C4-2B (cell line): Measurements from ENCODE around the gene KLF16.
A peak's percentile ranks its signal among the peaks of the same experiment; 100 is the strongest.
"Not testable (repeated sequence)": the region's sequence is repeated elsewhere in the genome, so short reads cannot be mapped to it uniquely, and the experiment has no call there.

Experiments
- H3K27ac ChIP-seq: fragments of 450-650 bp; 2 replicates; pipeline ENCODE4 v1.5.1; 2017
- ZFX ChIP-seq: fragments of 450-650 bp; IDR thresholded peaks from 2 replicates; pipeline ENCODE4 v1.6.1; 2017
- TF ChIP-seq, protein P1 (sequence below): fragments of 450-650 bp; conservative IDR thresholded peaks from 2 replicates; pipeline ENCODE4 v1.5.1; 2017; ENCODE audit warnings: mild to moderate bottlenecking

The KLF16 gene

DNA sequence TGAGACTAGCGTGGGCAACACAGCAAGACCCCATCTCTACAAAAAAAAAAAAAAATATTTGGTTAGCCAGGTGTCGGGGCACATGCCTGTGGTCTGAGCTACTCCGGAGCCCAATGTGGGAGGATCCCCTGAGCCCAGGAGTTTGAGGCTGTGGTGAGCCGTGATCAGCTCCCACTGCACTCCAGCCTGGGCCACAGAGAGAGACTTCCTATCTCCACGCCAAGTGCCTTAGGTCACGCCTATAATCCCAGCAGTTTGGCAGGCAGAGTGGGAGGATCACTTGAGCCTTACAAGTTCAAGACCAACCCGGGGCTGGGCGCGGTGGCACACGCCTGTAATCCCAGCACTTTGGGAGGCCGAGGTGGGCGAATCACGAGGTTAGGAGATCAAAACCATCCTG lies 33.1 kb upstream of the KLF16 start:
- TF ChIP-seq, protein P1, sequence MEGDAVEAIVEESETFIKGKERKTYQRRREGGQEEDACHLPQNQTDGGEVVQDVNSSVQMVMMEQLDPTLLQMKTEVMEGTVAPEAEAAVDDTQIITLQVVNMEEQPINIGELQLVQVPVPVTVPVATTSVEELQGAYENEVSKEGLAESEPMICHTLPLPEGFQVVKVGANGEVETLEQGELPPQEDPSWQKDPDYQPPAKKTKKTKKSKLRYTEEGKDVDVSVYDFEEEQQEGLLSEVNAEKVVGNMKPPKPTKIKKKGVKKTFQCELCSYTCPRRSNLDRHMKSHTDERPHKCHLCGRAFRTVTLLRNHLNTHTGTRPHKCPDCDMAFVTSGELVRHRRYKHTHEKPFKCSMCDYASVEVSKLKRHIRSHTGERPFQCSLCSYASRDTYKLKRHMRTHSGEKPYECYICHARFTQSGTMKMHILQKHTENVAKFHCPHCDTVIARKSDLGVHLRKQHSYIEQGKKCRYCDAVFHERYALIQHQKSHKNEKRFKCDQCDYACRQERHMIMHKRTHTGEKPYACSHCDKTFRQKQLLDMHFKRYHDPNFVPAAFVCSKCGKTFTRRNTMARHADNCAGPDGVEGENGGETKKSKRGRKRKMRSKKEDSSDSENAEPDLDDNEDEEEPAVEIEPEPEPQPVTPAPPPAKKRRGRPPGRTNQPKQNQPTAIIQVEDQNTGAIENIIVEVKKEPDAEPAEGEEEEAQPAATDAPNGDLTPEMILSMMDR = no peak
- TF ChIP-seq ZFX = no peak
- no peak overlapping the region for H3K27ac ChIP-seq

DNA sequence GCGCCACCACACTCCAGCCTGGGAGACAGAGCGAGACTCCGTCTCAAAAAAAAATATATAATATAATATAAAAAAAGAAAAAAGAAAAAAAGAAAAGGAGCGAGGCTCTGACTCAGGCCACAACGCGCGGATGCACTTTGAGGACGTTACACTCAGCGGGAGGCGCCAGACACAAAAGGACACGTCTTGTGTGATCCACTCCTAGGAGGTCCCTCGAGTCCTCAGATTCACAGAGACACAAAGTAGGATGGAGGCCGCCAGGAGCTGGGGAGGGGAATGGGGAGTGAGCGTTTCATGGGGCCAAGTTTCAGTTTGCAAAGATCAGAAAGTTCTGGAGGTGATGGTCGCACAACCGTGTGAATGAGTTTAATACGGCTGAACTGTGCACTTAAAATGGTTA lies 30.4 kb upstream of the KLF16 start:
- H3K27ac ChIP-seq = no peak overlapping the region
- TF ChIP-seq, protein P1 = no peak
- no peak for TF ChIP-seq ZFX

DNA sequence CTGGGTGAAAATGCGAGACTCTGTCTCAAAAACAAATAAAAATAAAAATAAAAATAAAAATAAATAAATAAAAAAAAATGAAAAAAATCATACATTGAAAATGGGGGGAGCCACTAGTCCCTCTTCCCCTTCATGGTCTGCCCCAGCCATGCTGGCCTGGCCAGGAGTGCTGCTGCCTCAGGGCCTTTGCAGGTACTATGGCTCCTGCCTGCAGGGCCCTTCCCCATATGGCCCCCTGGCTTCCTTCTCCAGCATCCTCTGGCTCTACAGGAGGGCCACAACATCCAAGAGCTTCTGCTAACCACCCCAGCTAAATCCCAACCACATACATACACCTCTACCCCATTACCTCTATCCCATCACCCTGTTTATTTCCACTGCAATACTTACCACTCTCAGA lies 26.5 kb upstream of the KLF16 start:
- H3K27ac ChIP-seq = no peak overlapping the region
- no peak for TF ChIP-seq ZFX

DNA sequence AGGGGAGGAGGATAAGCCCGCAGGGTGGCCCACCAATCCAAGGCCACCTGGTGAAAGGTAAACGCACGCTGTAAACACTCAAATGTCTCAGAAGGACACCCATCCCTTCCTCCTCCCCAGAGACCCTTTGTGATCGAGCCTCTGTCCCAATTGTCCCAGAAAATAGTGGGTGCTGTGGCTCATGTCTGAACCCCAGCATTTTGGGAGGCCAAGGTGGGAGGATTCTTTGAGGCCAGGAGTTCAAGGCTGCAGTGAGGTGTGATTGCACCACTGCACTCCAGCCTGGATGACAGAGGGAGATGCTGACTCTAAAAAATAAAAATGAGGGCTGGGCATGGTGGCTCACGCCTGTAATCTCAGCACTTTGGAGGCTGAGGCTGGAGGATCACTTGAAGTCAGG lies 25.0 kb upstream of the KLF16 start:
- no peak for TF ChIP-seq ZFX
- TF ChIP-seq, protein P1 = no peak
- H3K27ac ChIP-seq = no peak overlapping the region

DNA sequence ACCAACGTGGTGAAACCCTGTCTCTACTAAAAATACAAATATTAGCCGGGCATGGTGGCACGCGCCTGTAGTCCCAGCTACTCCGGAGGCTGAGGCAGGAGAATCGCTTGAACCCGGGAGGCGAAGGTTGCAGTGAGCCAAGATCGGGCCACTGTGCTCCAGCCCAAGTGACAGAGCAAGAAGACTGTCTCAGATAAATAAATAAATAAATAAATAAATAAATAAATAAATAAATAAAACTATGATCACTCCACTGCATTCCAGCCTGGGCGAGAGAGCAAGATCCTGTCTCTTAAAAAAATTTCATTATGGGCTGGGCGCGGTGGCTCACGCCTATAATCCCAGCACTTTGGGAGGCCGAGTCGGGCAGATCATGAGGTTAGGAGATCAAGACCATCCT lies 23.0 kb upstream of the KLF16 start:
- H3K27ac ChIP-seq = not testable (repeated sequence)

DNA sequence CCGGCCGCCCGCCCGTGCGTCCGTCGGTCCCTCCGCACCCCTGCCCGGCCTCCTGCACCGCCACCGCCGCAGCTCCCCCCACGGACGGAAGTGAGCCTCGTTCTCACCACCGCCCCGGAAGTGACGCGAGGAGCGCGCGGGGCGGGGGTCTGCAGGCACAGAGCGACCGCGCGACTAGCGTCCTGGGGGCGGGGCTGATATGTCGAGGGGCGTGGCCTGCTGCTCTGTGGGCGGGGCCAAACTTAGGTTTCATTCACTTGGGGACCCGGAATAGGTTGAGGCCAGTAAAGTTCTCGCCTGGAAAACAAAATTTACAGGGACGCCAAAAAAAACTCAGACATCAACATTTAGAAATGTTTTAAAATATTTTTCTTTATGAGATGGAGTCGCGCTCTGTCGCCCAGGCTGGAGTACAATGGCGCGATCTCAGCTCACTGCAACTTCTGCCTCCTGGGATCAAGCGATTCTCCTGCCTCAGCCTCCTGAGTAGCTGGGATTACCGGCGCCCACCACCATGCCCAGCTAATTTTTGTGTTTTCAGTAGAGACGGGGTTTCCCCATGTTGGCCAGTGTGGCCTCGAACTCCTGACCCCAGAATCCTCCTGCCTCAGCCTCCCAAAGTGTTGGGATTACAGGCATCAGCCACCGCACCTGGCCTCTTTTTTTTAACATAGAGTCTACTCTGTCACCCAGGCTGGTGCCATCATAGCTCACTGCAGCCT lies 22.2 kb upstream of the KLF16 start, which contains the start of gene ABHD17A:
Gene ABHD17A (minus strand): TSS at position 99 of the 722 bp plus-strand sequence. CDS start 3,930 bp downstream, outside the sequence.
- H3K27ac ChIP-seq = peak within 1 kb of the TSS; percentile 80

DNA sequence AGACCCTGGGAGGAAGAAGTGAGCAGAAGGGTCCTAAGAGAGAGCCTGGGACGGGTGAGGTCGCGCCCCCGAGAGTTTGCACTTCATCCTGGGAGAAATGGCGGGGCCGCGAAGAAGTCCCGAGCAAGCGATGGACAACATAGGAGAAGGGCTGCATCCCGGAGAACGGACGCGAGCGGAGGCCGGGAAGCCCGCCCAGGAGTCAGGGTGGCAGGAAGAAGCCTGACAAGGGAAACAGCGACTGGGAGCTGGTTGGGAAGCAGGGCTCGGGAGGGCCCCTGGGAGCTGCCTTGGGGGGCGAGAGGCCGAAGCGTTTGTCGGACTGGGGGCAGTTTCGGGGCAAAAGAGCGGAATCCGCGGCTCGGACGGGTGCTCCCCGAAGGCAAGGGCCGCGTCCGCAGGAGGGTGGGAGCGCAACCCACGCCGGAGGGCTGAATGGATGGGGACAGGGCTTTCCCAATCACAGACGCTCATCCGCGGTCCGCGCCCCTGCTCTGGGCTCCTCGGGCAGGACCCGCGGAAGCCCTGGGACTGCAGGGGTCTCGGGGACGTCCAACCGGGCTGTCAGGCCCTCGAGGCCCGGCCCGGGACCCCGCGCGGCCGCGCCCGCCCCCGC lies 21.4 kb upstream of the KLF16 start:
- peak overlapping the region; percentile 80 for H3K27ac ChIP-seq
- TF ChIP-seq ZFX = peak; percentile 84; the same call in 1 of the 2 replicates
- TF ChIP-seq, protein P1 = no peak

DNA sequence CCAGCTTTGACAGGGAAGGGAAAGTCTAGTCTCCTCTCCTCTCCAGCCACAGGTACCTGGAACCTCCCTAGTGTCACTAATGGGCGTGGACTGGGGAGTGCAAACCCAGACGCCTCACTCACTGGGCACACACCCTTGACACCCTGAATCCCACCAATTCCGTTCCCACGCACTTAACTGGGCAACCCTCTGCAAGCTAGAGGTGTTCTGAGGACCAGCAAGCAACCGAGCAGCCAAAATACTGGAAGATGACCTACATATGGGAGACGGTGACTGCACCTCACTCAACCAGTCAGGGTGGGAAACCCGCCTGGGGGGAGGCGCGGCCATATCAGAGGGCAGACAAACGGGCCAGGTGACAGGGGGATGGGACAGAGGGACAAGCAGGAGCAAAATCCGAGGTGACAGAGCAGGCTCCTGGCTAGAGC lies 20.9 kb upstream of the KLF16 start:
- peak overlapping the region; percentile 80 for H3K27ac ChIP-seq
- no peak for TF ChIP-seq ZFX
- TF ChIP-seq, protein P1 = no peak

DNA sequence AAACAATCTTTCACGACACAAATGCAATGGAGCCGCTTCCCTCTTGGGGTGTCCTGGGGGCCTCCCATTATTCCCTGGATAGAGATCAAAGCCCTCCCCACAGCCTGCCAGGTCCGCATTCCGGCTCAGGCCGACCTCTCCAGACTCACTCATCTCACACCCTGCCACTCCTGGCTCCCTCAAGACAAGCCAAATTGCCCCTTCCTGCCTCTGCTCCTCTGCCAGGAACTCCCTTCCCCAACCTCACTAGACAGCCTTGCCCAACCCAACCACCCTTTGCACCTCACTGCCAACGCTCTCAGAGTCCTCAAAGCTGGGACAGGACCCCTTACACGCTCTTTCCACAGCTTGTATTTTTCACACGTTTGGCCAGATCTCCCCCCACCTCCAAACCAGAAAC lies 20.4 kb upstream of the KLF16 start:
- peak overlapping the region; percentile 80 for H3K27ac ChIP-seq
- TF ChIP-seq, protein P1 = no peak
- TF ChIP-seq ZFX = no peak
